HepG2 (cell line): ENCODE data around the gene RHBDD1. TPM values are rescaled to one million over a fixed set of nuclear protein-coding genes. Genes with fewer than 3 reads are reported as not detected.

Source experiments
- ATAC-seq: fragments of 200-7000 bp; cut with Tn5 transposase; 3 replicates; pipeline ENCODE4 v1.9.1; 2020; ENCODE audit warnings: mild to moderate bottlenecking, moderate library complexity
- Bru-seq: library from RNA; stranded (reverse); fragments of 400-500 nt; gene quantifications from one replicate; lab custom pipeline; 2021; lab: Mats Ljungman, UMichigan
- BruChase-seq, 2 experiments: library from RNA; stranded (reverse); fragments of 400-500 nt; gene quantifications; one replicate each; lab custom pipeline; 2021; lab: Mats Ljungman, UMichigan
- BruUV-seq: library from RNA; stranded (reverse); fragments of 400-500 nt; replicated peaks from 2 replicates; lab custom pipeline; 2021; lab: Mats Ljungman, UMichigan
- CTCF ChIA-PET: fragments of 300-600 bp; formaldehyde crosslinking; extraction: SDS; loops from one replicate; lab custom pipeline; 2021; ENCODE audit warnings: low total read pairs, inconsistent platforms, low intra/inter-chr PET ratio; lab: Yijun Ruan, JAX
- POLR2A ChIA-PET: fragments of 350-600 bp; sonication (Branson Sonifier 250); formaldehyde crosslinking; loops from one replicate; lab custom pipeline; 2020; ENCODE audit warnings: antibody characterized with exemption, inconsistent platforms; lab: Yijun Ruan, JAX
- DNase-seq: peaks from one replicate; pipeline ENCODE4 v3.0.0-alpha.2; 2015; ENCODE audit warnings: low spot score
- FAIRE-seq: peaks from 3 replicates; lab custom pipeline; 2011; peaks lifted over from hg19 to GRCh38; lab: Jason Lieb, UNC
- H2AFZ ChIP-seq: one replicate; pipeline ENCODE4 v1.6.1; 2011; ENCODE audit warnings: low read length, inconsistent platforms
- H3K27ac ChIP-seq: fragments of 300-600 bp; 3 replicates; pipeline ENCODE4 v1.8.0; 2011; ENCODE audit warnings: mixed run types, mild to moderate bottlenecking, mixed read lengths, low read length, inconsistent platforms; ENCODE audit not compliant: insufficient read depth; ENCODE audit errors: extremely low read length
- H3K27me3 ChIP-seq, 2 experiments: fragments of 200-600 bp in 1 of 2; 2 replicates in 1 of 2; 3 replicates in 1 of 2; pipeline versions ENCODE4 v1.6.0 to v1.8.0; 2011; ENCODE audit warnings: low read length in 2 of 2, mild to moderate bottlenecking in 2 of 2, moderate library complexity in 2 of 2, inconsistent platforms in 1 of 2; ENCODE audit not compliant: insufficient read depth in 2 of 2, control insufficient read depth in 1 of 2
- H3K36me3 ChIP-seq, 2 experiments: fragments of 200-600 bp in 1 of 2; replicated peaks in 1 of 2; 2 replicates in 1 of 2; 3 replicates in 1 of 2; pipeline versions ENCODE4 v1.5.1 to v1.8.0; 2011; ENCODE audit warnings: low read length in 2 of 2, inconsistent platforms in 1 of 2; ENCODE audit not compliant: insufficient read depth in 2 of 2, control insufficient read depth in 1 of 2
- H3K4me1 ChIP-seq: 2 replicates; pipeline ENCODE4 v1.5.1; 2012; ENCODE audit warnings: low read length, inconsistent platforms; ENCODE audit not compliant: insufficient read depth
- H3K4me2 ChIP-seq: 2 replicates; pipeline ENCODE4 v1.6.0; 2011; ENCODE audit warnings: low read depth, low read length, inconsistent platforms
- H3K4me3 ChIP-seq, 3 experiments: fragments of 200-600 bp in 1 of 3; sonication (generic), shearing (Covaris generic) in 1 of 3; replicated peaks in 1 of 3; 2 replicates each; pipeline ENCODE4 v1.5.1; 2011 to 2016; ENCODE audit warnings: low read length in 3 of 3, inconsistent platforms in 2 of 3, low read depth in 2 of 3, mild to moderate bottlenecking in 2 of 3, control low read depth in 1 of 3, mixed read lengths in 1 of 3; ENCODE audit not compliant: insufficient read depth in 1 of 3
- H3K79me2 ChIP-seq: one replicate; pipeline ENCODE4 v1.6.1; 2011; ENCODE audit warnings: low read length, inconsistent platforms; ENCODE audit not compliant: insufficient read depth
- H3K9ac ChIP-seq: 2 replicates; pipeline ENCODE4 v1.6.0; 2011; ENCODE audit warnings: mild to moderate bottlenecking, low read depth, low read length, inconsistent platforms; ENCODE audit not compliant: insufficient read depth
- H3K9me3 ChIP-seq: 2 replicates; pipeline ENCODE4 v1.5.1; 2012; ENCODE audit warnings: mild to moderate bottlenecking, low read length
- H4K20me1 ChIP-seq: 2 replicates; pipeline ENCODE4 v1.6.0; 2011; ENCODE audit warnings: inconsistent platforms, mild to moderate bottlenecking, low read length, moderate library complexity; ENCODE audit not compliant: insufficient read depth
- CCDC6 ChIP-seq: sonication (generic); formaldehyde crosslinking; IDR thresholded peaks from 2 replicates; pipeline ENCODE4 v1.8.1; 2022; ENCODE audit warnings: mild to moderate bottlenecking, missing genetic modification reagents, moderate library complexity
- CREB3 ChIP-seq: sonication (generic); formaldehyde crosslinking; IDR thresholded peaks from 2 replicates; pipeline ENCODE4 v1.5.0; 2020; ENCODE audit warnings: missing genetic modification reagents
- MATR3 ChIP-seq: sonication (generic); formaldehyde crosslinking; IDR thresholded peaks from 2 replicates; pipeline ENCODE4 v1.4.0; 2020; ENCODE audit warnings: missing genetic modification reagents
- NFIB ChIP-seq: sonication (generic); formaldehyde crosslinking; IDR thresholded peaks from 2 replicates; pipeline ENCODE4 v1.9.0; 2021; ENCODE audit warnings: missing genetic modification reagents, mild to moderate bottlenecking, borderline replicate concordance
- NR2F1 ChIP-seq, 2 experiments: fragments of 450-650 bp in 1 of 2; formaldehyde crosslinking in 1 of 2; IDR thresholded peaks; 2 replicates each; pipeline versions ENCODE4 v1.5.0 to v1.6.1; 2016 to 2020; ENCODE audit warnings: mild to moderate bottlenecking in 1 of 2, missing compliant biosample characterization in 1 of 2, missing genetic modification reagents in 1 of 2, moderate library complexity in 1 of 2
- PHF5A ChIP-seq: IDR thresholded peaks from one replicate; pipeline ENCODE4 v1.6.1; 2018; ENCODE audit warnings: low read depth, missing genetic modification reagents; ENCODE audit not compliant: unreplicated experiment
- RFXAP ChIP-seq: sonication (generic); formaldehyde crosslinking; IDR thresholded peaks from 2 replicates; pipeline ENCODE4 v1.4.0; 2020; ENCODE audit warnings: missing genetic modification reagents, borderline replicate concordance
- SMC3 ChIP-seq: IDR thresholded peaks from 2 replicates; pipeline ENCODE4 v1.6.1; 2011; ENCODE audit warnings: low read length, improper control_type of control experiment
- ZBTB7A ChIP-seq: sonication (generic); formaldehyde crosslinking; IDR thresholded peaks from 2 replicates; pipeline ENCODE4 v1.8.0; 2022; ENCODE audit warnings: mild to moderate bottlenecking, missing genetic modification reagents
- ZFP82 ChIP-seq: sonication (generic); formaldehyde crosslinking; IDR thresholded peaks from 2 replicates; pipeline ENCODE4 v1.5.1; 2020; ENCODE audit warnings: mild to moderate bottlenecking, missing genetic modification reagents, borderline replicate concordance
- ZNF468 ChIP-seq: sonication (generic); formaldehyde crosslinking; IDR thresholded peaks from 2 replicates; pipeline ENCODE4 v1.8.0; 2022; ENCODE audit warnings: mild to moderate bottlenecking, moderate library complexity, missing genetic modification reagents
- ZNF574 ChIP-seq: sonication (generic); formaldehyde crosslinking; IDR thresholded peaks from 2 replicates; pipeline ENCODE4 v1.4.0; 2020; ENCODE audit warnings: missing genetic modification reagents
- ZNF746 ChIP-seq: sonication (generic); formaldehyde crosslinking; IDR thresholded peaks from 2 replicates; pipeline ENCODE4 v1.8.0; 2022; ENCODE audit warnings: mild to moderate bottlenecking, missing genetic modification reagents
- WGBS: methylation state at CpG from one replicate; pipeline ENCODE4 v1.1.6; 2017; ENCODE audit warnings: low lambda C conversion rate; 5-methylcytosine and 5-hydroxymethylcytosine counted together
- in situ Hi-C: cut with HindIII; loops from 2 replicates; pipeline ENCODE4 v1.10.0; 2017; ENCODE audit warnings: low pct_unique_long_range_greater_than_20kb; ENCODE audit not compliant: extremely low pct_ligation_motif_present
- intact Hi-C: fragments of 100-400 bp; cut with micrococcal nuclease; formaldehyde crosslinking; loops from one replicate; pipeline ENCODE4 v1.10.0; 2022; ENCODE audit not compliant: unreplicated experiment
- long read RNA-seq, 2 experiments: library from RNA in 1 of 2; library from polyadenylated mRNA in 1 of 2; stranded (forward) in 1 of 2; unstranded in 1 of 2; transcript quantifications; one replicate each; pipeline ENCODE4 v2.0.0, GENCODE V29; 2019 to 2022
- polyA minus RNA-seq, 3 experiments: library from RNA; depleted of rRNA, polyadenylated mRNA; stranded (reverse); fragments of >200 nt; gene quantifications; 2 replicates each; pipeline ENCODE4 v1.2.3, GENCODE V29; 2011; ENCODE audit warnings: low replicate concordance in 1 of 3
- polyA plus RNA-seq, 8 experiments: library from polyadenylated mRNA; depleted of rRNA in 3 of 8; stranded (reverse) in 7 of 8; unstranded in 1 of 8; fragments of >200 nt; fragmentation: Illumina TruSeq in 4 of 8; extraction: Trizol in 4 of 8; gene quantifications; 2 replicates each; pipeline versions ENCODE4 v1.2.1 to v1.2.3, GENCODE V29; 2011 to 2016; ENCODE audit warnings: low read depth in 4 of 8, missing spikeins in 1 of 8, mixed read lengths in 1 of 8; ENCODE audit not compliant: insufficient read depth in 1 of 8
- total RNA-seq, 5 experiments: library from RNA; depleted of rRNA; stranded (reverse); fragments of >200 nt; fragmentation: Illumina TruSeq; extraction: Trizol; gene quantifications; 2 replicates each; pipeline ENCODE4 v1.2.3, GENCODE V29; 2016; ENCODE audit warnings: low read depth in 1 of 5

Gene RHBDD1
- total RNA-seq (2016; rRNA removed; fragmentation: Illumina TruSeq; extraction: Trizol) (8.2 and 8.8 TPM in 2 replicates), polyA plus RNA-seq (2011; rRNA removed) (8.7 and 9.5 TPM in 2 replicates), polyA minus RNA-seq (2011; rRNA and poly(A)+ RNA removed; ENCODE audit: low replicate concordance) (8.3 and 22.5 TPM in 2 replicates), Bru-seq, nascent RNA (percentile 48 among the genes with signal in this experiment), BruChase-seq, experiment 1, labeled RNA remaining after a 6-hour chase (percentile 46 among the genes with signal in this experiment), BruChase-seq, experiment 2, labeled RNA remaining after a 2-hour chase (percentile 46 among the genes with signal in this experiment)
- total RNA-seq (2016; cell fraction: cytosol; rRNA removed; fragmentation: Illumina TruSeq; extraction: Trizol; ENCODE audit: low read depth), result 25.4 and 28.6 TPM in 2 replicates
- total RNA-seq (2016; cell fraction: insoluble cytoplasmic fraction; rRNA removed; fragmentation: Illumina TruSeq; extraction: Trizol), result 8.3 and 8.9 TPM in 2 replicates
- total RNA-seq (2016; cell fraction: membrane; rRNA removed; fragmentation: Illumina TruSeq; extraction: Trizol), result 14.2 and 17.1 TPM in 2 replicates
- 18.0 and 18.2 TPM in 2 replicates for total RNA-seq (2016; cell fraction: nucleus; rRNA removed; fragmentation: Illumina TruSeq; extraction: Trizol)
- 4.1 and 6.4 TPM in 2 replicates for polyA plus RNA-seq (2011; cell fraction: cytosol; rRNA removed)
- polyA plus RNA-seq (2011; cell fraction: nucleus; rRNA removed), result 5.5 and 7.6 TPM in 2 replicates
- 6.4 and 10.1 TPM in 2 replicates for polyA plus RNA-seq (2012)
- polyA plus RNA-seq (2016; cell fraction: cytosol; fragmentation: Illumina TruSeq; extraction: Trizol; ENCODE audit: low read depth), result 0.42 and 1.1 TPM in 2 replicates
- 4.6 and 4.8 TPM in 2 replicates for polyA plus RNA-seq (2016; cell fraction: insoluble cytoplasmic fraction; fragmentation: Illumina TruSeq; extraction: Trizol; ENCODE audit: low read depth)
- 2.7 and 3.3 TPM in 2 replicates for polyA plus RNA-seq (2016; cell fraction: membrane; fragmentation: Illumina TruSeq; extraction: Trizol; ENCODE audit: low read depth)
- polyA plus RNA-seq (2016; cell fraction: nucleus; fragmentation: Illumina TruSeq; extraction: Trizol; ENCODE audit: insufficient read depth, low read depth), result 3.7 and 5.6 TPM in 2 replicates
- 19.6 and 21.3 TPM in 2 replicates for polyA minus RNA-seq (2011; cell fraction: cytosol; rRNA and poly(A)+ RNA removed)
- 44.3 and 54.3 TPM in 2 replicates for polyA minus RNA-seq (2011; cell fraction: nucleus; rRNA and poly(A)+ RNA removed)
- long read RNA-seq, experiment 1, full-length matches to known transcripts, result 2 of 5 reads
- long read RNA-seq, experiment 1, partial matches to known transcripts, result 0 of 5 reads
- long read RNA-seq, experiment 1, other reads (novel, unspliced or antisense), result 3 of 5 reads
- long read RNA-seq, experiment 2, full-length matches to known transcripts, result 2 of 11 reads
- long read RNA-seq, experiment 2, partial matches to known transcripts, result 0 of 11 reads
- long read RNA-seq, experiment 2, other reads (novel, unspliced or antisense), result 9 of 11 reads

GRCh38 chr2:226835796-226836547, at the start of gene RHBDD1:
RHBDD1 (plus strand) TSS chr2:226836054; CDS start chr2:226864694, 28,640 bp downstream.
- peak within 1 kb of the TSS; percentile 88 for H3K4me2 ChIP-seq
- peaks cover 36% of the 10 kb centered on the region for H3K4me1 ChIP-seq
- no peaks in the 10 kb centered on the region for H3K27me3 ChIP-seq
- DNase-seq, result peak; percentile 62
- H3K79me2 ChIP-seq, result no peaks in the 10 kb centered on the region
- H2AFZ ChIP-seq, result peak within 1 kb of the TSS; percentile 90
- no peaks in the 10 kb centered on the region for H4K20me1 ChIP-seq
- H3K9me3 ChIP-seq, result no peaks in the 10 kb centered on the region
- FAIRE-seq, result no peak
- WGBS, result 53% methylated on average over 70 of the region's 75 CpGs
- peak within 1 kb of the TSS; percentile 68 to 84 (median 77) for H3K4me3 ChIP-seq
- no peaks in the 10 kb centered on the region for H3K36me3 ChIP-seq
- no TSS peak for BruUV-seq
- peak within 1 kb of the TSS; percentile 59 for H3K27ac ChIP-seq
- intact Hi-C loops (loop anchor here (1.0 kb wide), 1 partner anchor 34 kb away; no protein-coding TSS in a partner anchor), in situ Hi-C loops (no loop called here)
- H3K9ac ChIP-seq, result peak within 1 kb of the TSS; percentile 76
- ATAC-seq, result peak; percentile 93
- POLR2A ChIA-PET, result interaction anchor here (0.7 to 2.7 kb wide), 3 partner anchors 10 to 149 kb away, joined by 3 to 15 read pairs (median 4); no protein-coding TSS in a partner anchor
- CTCF ChIA-PET, result no interaction called here
- TF ChIP-seq MATR3, result no peak
- no peak for TF ChIP-seq CREB3
- TF ChIP-seq SMC3, result no peak
- TF ChIP-seq RFXAP (CRISPR knock-in tag), result peak; percentile 77; the same call in 1 of the 2 replicates
- TF ChIP-seq ZFP82 (CRISPR knock-in tag), result peak; percentile 68; the same call in 1 of the 2 replicates
- 0 out of 2 replicates have a peak, but pooled peaks have one; percentile 20 for TF ChIP-seq ZNF746 (CRISPR knock-in tag)
- 0 out of 2 replicates have a peak, but pooled peaks have one; percentile 58 for TF ChIP-seq ZBTB7A (CRISPR knock-in tag)
- no peak for TF ChIP-seq CCDC6
- no peak; the same call in 1 of the 2 replicates for TF ChIP-seq ZNF574 (CRISPR knock-in tag)
- TF ChIP-seq ZNF468 (CRISPR knock-in tag), result no peak
- no peak for TF ChIP-seq NFIB
- no peak for TF ChIP-seq PHF5A (CRISPR knock-in tag)
- no peak for TF ChIP-seq NR2F1 (CRISPR knock-in tag; IDR thresholded peaks at IDR 0.05)
